ENCODE measurements around the gene BRINP1. TPM values are rescaled to one million over a fixed set of nuclear protein-coding genes. Genes with fewer than 3 reads are reported as not detected.

Gene BRINP1
- total and polyA plus RNA-seq, 2 experiments from 2014 or later = 13.4 to 33.5 TPM

DNA sequence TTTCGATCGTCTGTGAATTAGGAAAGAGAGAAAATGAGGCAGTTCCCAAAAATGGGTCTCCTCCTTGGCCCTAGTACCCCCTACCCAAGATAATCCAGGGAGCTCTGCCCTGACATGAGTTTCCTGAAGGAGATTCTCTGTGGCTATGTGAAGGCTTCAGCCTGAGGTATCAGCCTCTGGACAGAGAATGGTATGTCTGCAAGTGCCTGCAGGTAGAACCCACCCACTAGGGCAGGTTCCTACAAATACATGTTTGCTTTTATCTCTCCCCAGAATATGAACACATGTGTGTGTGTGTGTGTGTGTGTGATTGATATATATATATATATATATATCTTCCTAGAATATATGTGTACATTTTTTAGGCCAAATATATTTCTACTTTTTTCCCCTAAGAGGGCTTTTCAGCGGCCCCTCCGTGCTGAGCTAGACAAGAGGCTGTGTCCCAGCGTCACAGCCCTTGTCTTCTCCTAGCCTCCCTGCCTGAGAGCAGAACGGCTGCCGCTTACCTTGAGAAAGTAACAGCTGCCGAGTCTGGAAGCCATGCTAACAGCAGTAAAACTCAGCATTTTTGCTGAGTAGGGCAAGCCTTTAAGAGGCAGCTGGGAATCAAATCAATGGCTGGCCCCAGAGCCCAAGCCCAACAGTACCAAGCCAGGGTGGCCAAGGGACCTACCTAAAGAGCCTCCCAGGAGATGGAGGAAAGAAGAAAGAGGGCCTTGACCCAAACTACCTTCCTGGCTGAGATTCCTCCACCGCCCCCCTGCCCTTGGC is 2.1 kb downstream of the BRINP1 start:
- H3K79me2 ChIP-seq (replicated peaks; ENCODE audit: insufficient read depth) = peaks cover 44% of the 10 kb centered on the region
- H2AFZ ChIP-seq = no peak overlapping the region
- no peaks in the 10 kb centered on the region for H3K9me3 Mint-ChIP-seq
- H3K9me2 ChIP-seq (ENCODE audit: insufficient read depth) = no peaks in the 10 kb centered on the region
- 0 out of 2 replicates have a peak, but pooled peaks cover 4% of the 10 kb centered on the region for H3F3A ChIP-seq (replicated peaks; ENCODE audit: low read depth)
- no peak overlapping the region for H3K27ac ChIP-seq (ENCODE audit: low read depth)
- DNase-seq (ENCODE audit: low spot score) = no peak
- H3K4me3 ChIP-seq = peak overlapping the region; percentile 90
- no peaks in the 10 kb centered on the region for H4K20me1 ChIP-seq (replicated peaks; ENCODE audit: insufficient read depth)
- no peaks in the 10 kb centered on the region; the same call in 1 of the 2 replicates for H3K36me3 ChIP-seq (ENCODE audit: insufficient read depth)
- H3K27me3 Mint-ChIP-seq (ENCODE audit: insufficient read depth, low read depth, poor library complexity) = peaks cover 6% of the 10 kb centered on the region
- peaks cover 69% of the 10 kb centered on the region for H3K4me1 Mint-ChIP-seq
- TF ChIP-seq CREB1 (CRISPR knock-in tag; IDR thresholded peaks at IDR 0.05; ENCODE audit: low read depth) (no peak), ZNF114 (CRISPR knock-in tag; IDR thresholded peaks at IDR 0.05) (no peak), POLR2AphosphoS5 (IDR thresholded peaks at IDR 0.05; ENCODE audit: low read depth) (no peak), EZH2phosphoT487 (IDR thresholded peaks at IDR 0.05; ENCODE audit: unreplicated experiment) (no peak), JUNB (IDR thresholded peaks at IDR 0.05; ENCODE audit: unreplicated experiment) (no peak), EZH2 (IDR thresholded peaks at IDR 0.05; ENCODE audit: low read depth, unreplicated experiment) (no peak), STAT1 (IDR thresholded peaks at IDR 0.05; ENCODE audit: unreplicated experiment) (no peak), NANOG (IDR thresholded peaks at IDR 0.05; ENCODE audit: borderline replicate concordance) (no peak), ZNF331 (CRISPR knock-in tag; IDR thresholded peaks at IDR 0.05; ENCODE audit: low read depth) (no peak)
- TF ChIP-seq, protein P1, sequence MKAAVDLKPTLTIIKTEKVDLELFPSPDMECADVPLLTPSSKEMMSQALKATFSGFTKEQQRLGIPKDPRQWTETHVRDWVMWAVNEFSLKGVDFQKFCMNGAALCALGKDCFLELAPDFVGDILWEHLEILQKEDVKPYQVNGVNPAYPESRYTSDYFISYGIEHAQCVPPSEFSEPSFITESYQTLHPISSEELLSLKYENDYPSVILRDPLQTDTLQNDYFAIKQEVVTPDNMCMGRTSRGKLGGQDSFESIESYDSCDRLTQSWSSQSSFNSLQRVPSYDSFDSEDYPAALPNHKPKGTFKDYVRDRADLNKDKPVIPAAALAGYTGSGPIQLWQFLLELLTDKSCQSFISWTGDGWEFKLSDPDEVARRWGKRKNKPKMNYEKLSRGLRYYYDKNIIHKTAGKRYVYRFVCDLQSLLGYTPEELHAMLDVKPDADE (IDR thresholded peaks at IDR 0.05) = no peak
- TF ChIP-seq, protein P2, sequence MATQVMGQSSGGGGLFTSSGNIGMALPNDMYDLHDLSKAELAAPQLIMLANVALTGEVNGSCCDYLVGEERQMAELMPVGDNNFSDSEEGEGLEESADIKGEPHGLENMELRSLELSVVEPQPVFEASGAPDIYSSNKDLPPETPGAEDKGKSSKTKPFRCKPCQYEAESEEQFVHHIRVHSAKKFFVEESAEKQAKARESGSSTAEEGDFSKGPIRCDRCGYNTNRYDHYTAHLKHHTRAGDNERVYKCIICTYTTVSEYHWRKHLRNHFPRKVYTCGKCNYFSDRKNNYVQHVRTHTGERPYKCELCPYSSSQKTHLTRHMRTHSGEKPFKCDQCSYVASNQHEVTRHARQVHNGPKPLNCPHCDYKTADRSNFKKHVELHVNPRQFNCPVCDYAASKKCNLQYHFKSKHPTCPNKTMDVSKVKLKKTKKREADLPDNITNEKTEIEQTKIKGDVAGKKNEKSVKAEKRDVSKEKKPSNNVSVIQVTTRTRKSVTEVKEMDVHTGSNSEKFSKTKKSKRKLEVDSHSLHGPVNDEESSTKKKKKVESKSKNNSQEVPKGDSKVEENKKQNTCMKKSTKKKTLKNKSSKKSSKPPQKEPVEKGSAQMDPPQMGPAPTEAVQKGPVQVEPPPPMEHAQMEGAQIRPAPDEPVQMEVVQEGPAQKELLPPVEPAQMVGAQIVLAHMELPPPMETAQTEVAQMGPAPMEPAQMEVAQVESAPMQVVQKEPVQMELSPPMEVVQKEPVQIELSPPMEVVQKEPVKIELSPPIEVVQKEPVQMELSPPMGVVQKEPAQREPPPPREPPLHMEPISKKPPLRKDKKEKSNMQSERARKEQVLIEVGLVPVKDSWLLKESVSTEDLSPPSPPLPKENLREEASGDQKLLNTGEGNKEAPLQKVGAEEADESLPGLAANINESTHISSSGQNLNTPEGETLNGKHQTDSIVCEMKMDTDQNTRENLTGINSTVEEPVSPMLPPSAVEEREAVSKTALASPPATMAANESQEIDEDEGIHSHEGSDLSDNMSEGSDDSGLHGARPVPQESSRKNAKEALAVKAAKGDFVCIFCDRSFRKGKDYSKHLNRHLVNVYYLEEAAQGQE (IDR thresholded peaks at IDR 0.05; ENCODE audit: unreplicated experiment) = no peak
- TF ChIP-seq, protein P3, sequence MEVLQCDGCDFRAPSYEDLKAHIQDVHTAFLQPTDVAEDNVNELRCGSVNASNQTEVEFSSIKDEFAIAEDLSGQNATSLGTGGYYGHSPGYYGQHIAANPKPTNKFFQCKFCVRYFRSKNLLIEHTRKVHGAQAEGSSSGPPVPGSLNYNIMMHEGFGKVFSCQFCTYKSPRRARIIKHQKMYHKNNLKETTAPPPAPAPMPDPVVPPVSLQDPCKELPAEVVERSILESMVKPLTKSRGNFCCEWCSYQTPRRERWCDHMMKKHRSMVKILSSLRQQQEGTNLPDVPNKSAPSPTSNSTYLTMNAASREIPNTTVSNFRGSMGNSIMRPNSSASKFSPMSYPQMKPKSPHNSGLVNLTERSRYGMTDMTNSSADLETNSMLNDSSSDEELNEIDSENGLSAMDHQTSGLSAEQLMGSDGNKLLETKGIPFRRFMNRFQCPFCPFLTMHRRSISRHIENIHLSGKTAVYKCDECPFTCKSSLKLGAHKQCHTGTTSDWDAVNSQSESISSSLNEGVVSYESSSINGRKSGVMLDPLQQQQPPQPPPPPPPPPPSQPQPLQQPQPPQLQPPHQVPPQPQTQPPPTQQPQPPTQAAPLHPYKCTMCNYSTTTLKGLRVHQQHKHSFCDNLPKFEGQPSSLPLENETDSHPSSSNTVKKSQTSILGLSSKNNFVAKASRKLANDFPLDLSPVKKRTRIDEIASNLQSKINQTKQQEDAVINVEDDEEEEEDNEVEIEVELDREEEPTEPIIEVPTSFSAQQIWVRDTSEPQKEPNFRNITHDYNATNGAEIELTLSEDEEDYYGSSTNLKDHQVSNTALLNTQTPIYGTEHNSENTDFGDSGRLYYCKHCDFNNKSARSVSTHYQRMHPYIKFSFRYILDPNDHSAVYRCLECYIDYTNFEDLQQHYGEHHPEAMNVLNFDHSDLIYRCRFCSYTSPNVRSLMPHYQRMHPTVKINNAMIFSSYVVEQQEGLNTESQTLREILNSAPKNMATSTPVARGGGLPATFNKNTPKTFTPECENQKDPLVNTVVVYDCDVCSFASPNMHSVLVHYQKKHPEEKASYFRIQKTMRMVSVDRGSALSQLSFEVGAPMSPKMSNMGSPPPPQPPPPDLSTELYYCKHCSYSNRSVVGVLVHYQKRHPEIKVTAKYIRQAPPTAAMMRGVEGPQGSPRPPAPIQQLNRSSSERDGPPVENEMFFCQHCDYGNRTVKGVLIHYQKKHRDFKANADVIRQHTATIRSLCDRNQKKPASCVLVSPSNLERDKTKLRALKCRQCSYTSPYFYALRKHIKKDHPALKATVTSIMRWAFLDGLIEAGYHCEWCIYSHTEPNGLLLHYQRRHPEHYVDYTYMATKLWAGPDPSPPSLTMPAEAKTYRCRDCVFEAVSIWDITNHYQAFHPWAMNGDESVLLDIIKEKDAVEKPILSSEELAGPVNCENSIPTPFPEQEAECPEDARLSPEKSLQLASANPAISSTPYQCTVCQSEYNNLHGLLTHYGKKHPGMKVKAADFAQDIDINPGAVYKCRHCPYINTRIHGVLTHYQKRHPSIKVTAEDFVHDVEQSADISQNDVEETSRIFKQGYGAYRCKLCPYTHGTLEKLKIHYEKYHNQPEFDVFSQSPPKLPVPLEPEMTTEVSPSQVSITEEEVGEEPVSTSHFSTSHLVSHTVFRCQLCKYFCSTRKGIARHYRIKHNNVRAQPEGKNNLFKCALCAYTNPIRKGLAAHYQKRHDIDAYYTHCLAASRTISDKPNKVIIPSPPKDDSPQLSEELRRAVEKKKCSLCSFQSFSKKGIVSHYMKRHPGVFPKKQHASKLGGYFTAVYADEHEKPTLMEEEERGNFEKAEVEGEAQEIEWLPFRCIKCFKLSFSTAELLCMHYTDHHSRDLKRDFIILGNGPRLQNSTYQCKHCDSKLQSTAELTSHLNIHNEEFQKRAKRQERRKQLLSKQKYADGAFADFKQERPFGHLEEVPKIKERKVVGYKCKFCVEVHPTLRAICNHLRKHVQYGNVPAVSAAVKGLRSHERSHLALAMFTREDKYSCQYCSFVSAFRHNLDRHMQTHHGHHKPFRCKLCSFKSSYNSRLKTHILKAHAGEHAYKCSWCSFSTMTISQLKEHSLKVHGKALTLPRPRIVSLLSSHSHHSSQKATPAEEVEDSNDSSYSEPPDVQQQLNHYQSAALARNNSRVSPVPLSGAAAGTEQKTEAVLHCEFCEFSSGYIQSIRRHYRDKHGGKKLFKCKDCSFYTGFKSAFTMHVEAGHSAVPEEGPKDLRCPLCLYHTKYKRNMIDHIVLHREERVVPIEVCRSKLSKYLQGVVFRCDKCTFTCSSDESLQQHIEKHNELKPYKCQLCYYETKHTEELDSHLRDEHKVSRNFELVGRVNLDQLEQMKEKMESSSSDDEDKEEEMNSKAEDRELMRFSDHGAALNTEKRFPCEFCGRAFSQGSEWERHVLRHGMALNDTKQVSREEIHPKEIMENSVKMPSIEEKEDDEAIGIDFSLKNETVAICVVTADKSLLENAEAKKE (CRISPR knock-in tag; IDR thresholded peaks at IDR 0.05) = no peak
- TF ChIP-seq, protein P4, sequence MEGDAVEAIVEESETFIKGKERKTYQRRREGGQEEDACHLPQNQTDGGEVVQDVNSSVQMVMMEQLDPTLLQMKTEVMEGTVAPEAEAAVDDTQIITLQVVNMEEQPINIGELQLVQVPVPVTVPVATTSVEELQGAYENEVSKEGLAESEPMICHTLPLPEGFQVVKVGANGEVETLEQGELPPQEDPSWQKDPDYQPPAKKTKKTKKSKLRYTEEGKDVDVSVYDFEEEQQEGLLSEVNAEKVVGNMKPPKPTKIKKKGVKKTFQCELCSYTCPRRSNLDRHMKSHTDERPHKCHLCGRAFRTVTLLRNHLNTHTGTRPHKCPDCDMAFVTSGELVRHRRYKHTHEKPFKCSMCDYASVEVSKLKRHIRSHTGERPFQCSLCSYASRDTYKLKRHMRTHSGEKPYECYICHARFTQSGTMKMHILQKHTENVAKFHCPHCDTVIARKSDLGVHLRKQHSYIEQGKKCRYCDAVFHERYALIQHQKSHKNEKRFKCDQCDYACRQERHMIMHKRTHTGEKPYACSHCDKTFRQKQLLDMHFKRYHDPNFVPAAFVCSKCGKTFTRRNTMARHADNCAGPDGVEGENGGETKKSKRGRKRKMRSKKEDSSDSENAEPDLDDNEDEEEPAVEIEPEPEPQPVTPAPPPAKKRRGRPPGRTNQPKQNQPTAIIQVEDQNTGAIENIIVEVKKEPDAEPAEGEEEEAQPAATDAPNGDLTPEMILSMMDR (conservative IDR thresholded peaks at IDR 0.05; ENCODE audit: low read depth in 2 of 2) = no peak
- H3K27ac Mint-ChIP-seq = no peak overlapping the region
- H3K4me1 ChIP-seq (ENCODE audit: insufficient read depth) = peaks cover 58% of the 10 kb centered on the region
- ATAC-seq = no peak
- H3K4me2 ChIP-seq = peak overlapping the region; percentile 94
- H3K36me3 Mint-ChIP-seq (ENCODE audit: low read depth) = peaks cover 22% of the 10 kb centered on the region; the same call in 2 of the 3 replicates
- H3K27me3 ChIP-seq (ENCODE audit: insufficient read depth) = peaks cover 30% of the 10 kb centered on the region
- peak overlapping the region; percentile 95 for H3K4me3 Mint-ChIP-seq
